ENCODE results near the gene SYNGR4. TPM values are rescaled to one million over a fixed set of nuclear protein-coding genes. Genes with fewer than 3 reads are reported as not detected.

Gene SYNGR4
- total and polyA plus RNA-seq, 9 donors: 0.17 TPM; not detected in 8

DNA sequence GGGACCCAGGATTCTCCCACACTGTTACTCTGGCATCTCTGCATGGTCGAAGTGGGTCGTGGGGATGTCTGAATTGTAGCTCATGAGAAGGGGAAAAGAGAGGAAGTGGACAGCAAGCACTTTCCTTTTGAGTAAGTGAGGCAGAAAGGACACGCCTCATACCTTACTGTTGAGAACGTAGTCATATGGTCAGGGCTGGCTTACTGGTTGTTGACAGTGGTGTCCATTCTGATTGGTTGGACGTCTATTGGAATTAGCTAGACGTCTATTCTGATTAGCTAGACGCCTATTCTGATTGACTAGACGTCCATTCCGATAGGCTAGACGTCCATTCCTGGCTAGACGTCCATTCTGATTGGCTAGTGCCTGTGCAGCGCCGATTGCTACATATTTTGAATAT lies 41.7 kb downstream of the SYNGR4 start:
- no peaks in the 10 kb centered on the region for H3K4me1 ChIP-seq (ENCODE audit: control insufficient read depth, insufficient read depth, low read length)
- 88% methylated on average over 11 of the region's 13 CpGs for WGBS (ENCODE audit: insufficient coverage)
- DNase-seq: no peak

DNA sequence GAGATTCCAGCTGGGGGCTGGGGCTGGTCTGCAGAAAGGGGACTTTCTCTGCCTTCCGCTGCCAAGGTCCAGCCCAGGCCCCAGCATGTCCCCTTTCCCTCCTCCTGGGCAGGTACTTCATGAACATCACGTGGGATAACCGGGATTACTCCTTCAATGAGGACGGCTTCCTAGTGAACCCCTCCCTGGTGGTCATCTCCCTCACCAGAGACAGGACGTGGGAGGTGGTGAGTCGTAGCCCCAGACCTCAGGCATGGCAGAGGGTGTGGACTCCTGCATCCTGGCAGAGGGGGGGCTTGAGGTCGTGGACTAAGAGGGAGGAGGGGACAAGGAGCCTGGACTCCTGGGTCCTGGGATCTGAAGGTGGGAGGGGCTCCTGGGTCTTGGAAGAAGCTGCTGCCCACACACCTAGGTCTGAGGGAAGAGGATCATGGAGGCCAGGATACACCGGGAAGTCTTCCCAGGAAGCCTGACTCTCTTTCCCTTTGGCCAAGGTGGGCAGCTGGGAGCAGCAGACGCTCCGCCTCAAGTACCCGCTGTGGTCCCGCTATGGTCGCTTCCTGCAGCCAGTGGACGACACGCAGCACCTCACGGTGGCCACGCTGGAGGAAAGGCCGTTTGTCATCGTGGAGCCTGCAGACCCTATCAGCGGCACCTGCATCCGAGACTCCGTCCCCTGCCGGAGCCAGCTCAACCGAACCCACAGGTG lies 49.9 kb downstream of the SYNGR4 start:
- Histone ChIP-seq H3K4me1 (ENCODE audit: control insufficient read depth, insufficient read depth, low read length) (no peaks in the 10 kb centered on the region), H3K9me3 (replicated peaks; ENCODE audit: control insufficient read depth, low read depth, low read length) (no peaks in the 10 kb centered on the region), H3K36me3 (ENCODE audit: control insufficient read depth, insufficient read depth, low read length) (no peaks in the 10 kb centered on the region), H3K27me3 (ENCODE audit: control insufficient read depth, insufficient read depth, low read length) (peaks cover 38% of the 10 kb centered on the region), H3K4me3 (ENCODE audit: low read length) (no peak overlapping the region), H3K27ac (ENCODE audit: low read length) (no peak overlapping the region)
- WGBS (ENCODE audit: insufficient coverage): 32% methylated on average over 19 of the region's 24 CpGs
- DNase-seq: no peak

More for the DNA sequence above, 41.7 kb downstream of the SYNGR4 start:
- Histone ChIP-seq H3K27me3 (ENCODE audit: control insufficient read depth, insufficient read depth, low read length) (no peaks in the 10 kb centered on the region), H3K36me3 (ENCODE audit: control insufficient read depth, insufficient read depth, low read length) (no peaks in the 10 kb centered on the region), H3K9me3 (replicated peaks; ENCODE audit: control insufficient read depth, low read depth, low read length) (no peaks in the 10 kb centered on the region), H3K4me3 (ENCODE audit: low read length) (no peak overlapping the region), H3K27ac (ENCODE audit: low read length) (no peak overlapping the region)

DNA sequence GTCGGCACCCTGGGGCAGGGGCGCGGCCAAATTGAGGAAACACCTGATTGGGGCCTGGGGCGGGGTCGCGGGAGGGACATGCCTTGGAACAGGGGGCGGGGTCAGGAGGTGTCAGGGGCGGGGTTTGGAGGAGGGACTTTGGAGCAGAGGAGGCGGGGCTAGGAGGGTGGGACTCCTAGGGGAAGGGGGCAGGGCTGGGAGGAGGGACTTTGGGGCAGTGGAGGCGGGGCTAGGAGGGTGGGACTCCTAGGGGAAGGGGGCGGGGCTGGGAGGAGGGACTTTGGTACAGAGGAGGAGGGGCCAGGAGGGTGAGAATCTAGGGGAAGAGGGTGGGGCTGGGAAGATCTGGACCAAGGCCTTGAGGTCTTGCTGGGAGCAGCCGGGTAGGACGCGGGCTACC lies 51.2 kb downstream of the SYNGR4 start:
- Histone ChIP-seq H3K4me3 (ENCODE audit: low read length) (no peak overlapping the region), H3K4me1 (ENCODE audit: control insufficient read depth, insufficient read depth, low read length) (no peaks in the 10 kb centered on the region), H3K27me3 (ENCODE audit: control insufficient read depth, insufficient read depth, low read length) (peaks cover 38% of the 10 kb centered on the region), H3K36me3 (ENCODE audit: control insufficient read depth, insufficient read depth, low read length) (no peaks in the 10 kb centered on the region), H3K9me3 (replicated peaks; ENCODE audit: control insufficient read depth, low read depth, low read length) (no peaks in the 10 kb centered on the region), H3K27ac (ENCODE audit: low read length) (no peak overlapping the region)
- 24% methylated on average over 9 of the region's 14 CpGs for WGBS (ENCODE audit: insufficient coverage)
- DNase-seq: peak; percentile 67

DNA sequence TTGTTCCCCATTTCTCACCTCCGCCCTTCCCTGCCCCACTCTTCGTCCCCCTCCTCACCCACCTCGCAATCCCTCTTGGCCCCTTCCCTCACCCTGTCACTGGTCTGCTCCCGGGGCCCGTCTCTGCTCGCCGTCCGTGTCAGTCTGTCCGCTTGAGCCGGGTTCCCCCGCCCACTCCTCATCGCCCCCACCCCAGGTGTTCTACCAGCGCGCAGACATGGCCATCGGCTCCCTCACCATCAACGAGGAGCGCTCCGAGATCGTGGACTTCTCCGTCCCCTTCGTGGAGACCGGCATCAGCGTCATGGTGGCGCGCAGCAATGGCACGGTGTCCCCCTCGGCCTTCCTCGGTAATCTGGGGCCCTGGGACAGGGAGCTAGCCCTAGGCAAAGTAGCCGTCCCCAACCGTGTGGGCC lies 51.6 kb downstream of the SYNGR4 start:
- DNase-seq: no peak
- Histone ChIP-seq H3K36me3 (ENCODE audit: control insufficient read depth, insufficient read depth, low read length) (no peaks in the 10 kb centered on the region), H3K4me3 (ENCODE audit: low read length) (no peak overlapping the region), H3K27ac (ENCODE audit: low read length) (no peak overlapping the region), H3K27me3 (ENCODE audit: control insufficient read depth, insufficient read depth, low read length) (peaks cover 38% of the 10 kb centered on the region), H3K9me3 (replicated peaks; ENCODE audit: control insufficient read depth, low read depth, low read length) (no peaks in the 10 kb centered on the region), H3K4me1 (ENCODE audit: control insufficient read depth, insufficient read depth, low read length) (no peaks in the 10 kb centered on the region)
- 32% methylated on average over 30 of the region's 30 CpGs for WGBS (ENCODE audit: insufficient coverage)

DNA sequence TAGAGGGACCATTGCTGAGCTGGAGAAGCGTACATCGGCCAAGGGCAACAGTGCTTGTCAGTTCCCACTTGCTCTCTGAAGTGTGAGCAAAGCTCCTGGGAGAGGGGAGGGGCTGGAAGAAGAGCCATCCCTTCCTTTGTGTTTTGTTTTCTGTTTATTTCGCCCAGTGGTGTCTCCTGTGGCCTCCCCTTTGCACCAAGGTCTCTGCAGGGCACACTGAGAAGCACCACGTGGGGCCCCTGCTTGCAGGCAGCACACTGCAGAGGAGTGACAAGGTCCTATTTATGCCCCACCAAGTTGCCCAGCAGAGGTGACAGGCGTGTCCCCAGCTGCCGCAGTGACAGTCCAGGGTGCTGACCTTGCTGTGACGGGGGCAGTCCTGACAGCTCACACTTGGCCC lies 53.3 kb downstream of the SYNGR4 start:
- Histone ChIP-seq H3K36me3 (ENCODE audit: control insufficient read depth, insufficient read depth, low read length) (no peaks in the 10 kb centered on the region), H3K4me3 (ENCODE audit: low read length) (no peak overlapping the region), H3K9me3 (replicated peaks; ENCODE audit: control insufficient read depth, low read depth, low read length) (no peaks in the 10 kb centered on the region), H3K27ac (ENCODE audit: low read length) (no peak overlapping the region), H3K4me1 (ENCODE audit: control insufficient read depth, insufficient read depth, low read length) (no peaks in the 10 kb centered on the region), H3K27me3 (ENCODE audit: control insufficient read depth, insufficient read depth, low read length) (peaks cover 38% of the 10 kb centered on the region)
- DNase-seq: no peak
- WGBS (ENCODE audit: insufficient coverage): 56% methylated on average over 4 of the region's 7 CpGs

DNA sequence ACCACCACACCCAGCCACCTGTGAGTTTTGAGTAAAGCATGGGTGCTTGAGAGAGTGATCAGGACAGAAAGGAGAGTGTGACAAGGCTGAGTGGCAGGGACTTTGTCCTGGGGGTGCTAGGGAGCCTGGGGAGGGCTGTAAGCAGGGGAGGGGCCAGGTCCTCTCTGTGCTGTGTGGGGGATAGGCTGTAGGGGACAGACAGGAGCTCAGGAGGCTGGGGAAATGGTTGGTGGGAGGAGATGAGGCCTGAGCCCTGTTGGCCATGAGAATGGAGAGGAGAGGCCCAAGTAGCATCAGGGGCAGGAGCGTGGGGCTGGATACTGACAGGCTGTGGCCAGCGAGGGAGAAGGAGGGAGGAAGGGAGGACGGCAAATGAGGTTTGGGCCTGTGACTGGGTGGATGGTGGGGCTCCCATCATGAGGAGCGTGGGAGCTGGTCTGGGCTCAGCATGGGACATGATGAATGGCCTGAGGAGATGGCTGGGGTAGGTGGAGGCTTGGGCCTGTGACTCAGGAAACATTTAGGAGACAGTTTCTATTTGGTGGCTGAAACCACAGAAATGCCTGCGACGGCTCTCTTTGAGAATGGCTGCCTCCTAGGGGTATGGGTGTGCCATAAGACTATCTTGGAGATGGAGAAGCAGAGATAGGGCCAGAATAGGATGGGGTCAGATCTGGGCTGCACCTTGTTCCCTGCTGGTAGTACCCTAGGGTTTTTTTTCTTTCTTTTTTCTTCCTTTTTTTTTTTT lies 54.3 kb downstream of the SYNGR4 start:
- no peak overlapping the region for H3K4me3 ChIP-seq (ENCODE audit: low read length)
- H3K4me1 ChIP-seq (ENCODE audit: control insufficient read depth, insufficient read depth, low read length): no peaks in the 10 kb centered on the region
- no peaks in the 10 kb centered on the region for H3K9me3 ChIP-seq (replicated peaks; ENCODE audit: control insufficient read depth, low read depth, low read length)
- no peak for DNase-seq
- WGBS (ENCODE audit: insufficient coverage): 72% methylated on average over 6 of the region's 6 CpGs
- no peaks in the 10 kb centered on the region for H3K36me3 ChIP-seq (ENCODE audit: control insufficient read depth, insufficient read depth, low read length)
- H3K27ac ChIP-seq (ENCODE audit: low read length): no peak overlapping the region
- peaks cover 37% of the 10 kb centered on the region for H3K27me3 ChIP-seq (ENCODE audit: control insufficient read depth, insufficient read depth, low read length)

DNA sequence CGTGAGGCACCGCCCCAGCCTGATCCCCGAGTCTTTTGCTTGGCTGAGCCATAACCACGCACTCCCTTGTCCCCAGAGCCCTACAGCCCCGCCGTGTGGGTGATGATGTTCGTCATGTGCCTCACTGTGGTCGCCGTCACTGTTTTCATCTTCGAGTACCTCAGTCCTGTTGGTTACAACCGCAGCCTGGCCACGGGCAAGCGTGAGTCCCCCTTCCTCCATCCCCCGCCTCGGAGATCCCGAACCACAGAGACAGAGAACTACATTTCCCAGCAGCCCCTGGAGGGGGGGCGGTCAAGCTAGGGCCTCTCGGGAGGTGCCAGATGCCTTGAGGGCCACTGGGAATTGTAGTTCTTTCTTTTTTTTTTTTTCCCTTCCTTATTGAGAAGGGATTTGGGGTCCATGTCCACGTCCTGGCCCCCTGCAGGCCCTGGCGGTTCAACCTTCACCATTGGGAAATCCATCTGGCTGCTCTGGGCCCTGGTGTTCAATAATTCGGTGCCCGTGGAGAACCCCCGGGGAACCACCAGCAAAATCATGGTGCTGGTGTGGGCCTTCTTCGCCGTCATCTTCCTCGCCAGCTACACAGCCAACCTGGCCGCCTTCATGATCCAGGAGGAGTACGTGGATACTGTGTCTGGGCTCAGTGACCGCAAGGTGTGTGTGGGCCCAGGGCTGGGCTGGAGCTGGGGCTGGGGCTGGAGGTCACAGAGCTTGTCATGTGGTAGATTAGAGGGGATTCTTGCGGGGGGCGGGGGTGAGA lies 55.2 kb downstream of the SYNGR4 start:
- H3K27me3 ChIP-seq (ENCODE audit: control insufficient read depth, insufficient read depth, low read length): peaks cover 28% of the 10 kb centered on the region
- peak; percentile 70 for DNase-seq
- H3K9me3 ChIP-seq (replicated peaks; ENCODE audit: control insufficient read depth, low read depth, low read length): no peaks in the 10 kb centered on the region
- H3K4me3 ChIP-seq (ENCODE audit: low read length): no peak overlapping the region
- H3K36me3 ChIP-seq (ENCODE audit: control insufficient read depth, insufficient read depth, low read length): no peaks in the 10 kb centered on the region
- H3K4me1 ChIP-seq (ENCODE audit: control insufficient read depth, insufficient read depth, low read length): no peaks in the 10 kb centered on the region
- no peak overlapping the region for H3K27ac ChIP-seq (ENCODE audit: low read length)
- WGBS (ENCODE audit: insufficient coverage): 71% methylated on average over 19 of the region's 31 CpGs

DNA sequence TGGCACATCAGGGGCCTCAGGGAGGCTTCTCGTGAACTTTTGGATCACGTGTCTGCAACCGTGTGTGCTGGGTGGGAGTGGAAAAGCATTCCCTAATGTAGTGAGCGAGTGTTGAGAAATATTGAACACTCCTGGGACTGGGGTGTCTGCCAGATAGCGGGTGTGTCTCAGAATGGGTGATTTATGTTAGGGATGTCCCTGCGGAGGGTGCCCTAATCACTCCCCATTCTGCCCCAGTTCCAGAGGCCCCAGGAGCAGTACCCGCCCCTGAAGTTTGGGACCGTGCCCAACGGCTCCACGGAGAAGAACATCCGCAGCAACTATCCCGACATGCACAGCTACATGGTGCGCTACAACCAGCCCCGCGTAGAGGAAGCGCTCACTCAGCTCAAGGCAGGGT lies 57.4 kb downstream of the SYNGR4 start:
- Histone ChIP-seq H3K4me3 (ENCODE audit: low read length) (no peak overlapping the region), H3K4me1 (ENCODE audit: control insufficient read depth, insufficient read depth, low read length) (no peaks in the 10 kb centered on the region), H3K36me3 (ENCODE audit: control insufficient read depth, insufficient read depth, low read length) (no peaks in the 10 kb centered on the region), H3K27ac (ENCODE audit: low read length) (no peak overlapping the region), H3K9me3 (replicated peaks; ENCODE audit: control insufficient read depth, low read depth, low read length) (no peaks in the 10 kb centered on the region), H3K27me3 (ENCODE audit: control insufficient read depth, insufficient read depth, low read length) (peaks cover 6% of the 10 kb centered on the region)
- DNase-seq: no peak
- 64% methylated on average over 13 of the region's 16 CpGs for WGBS (ENCODE audit: insufficient coverage)

DNA sequence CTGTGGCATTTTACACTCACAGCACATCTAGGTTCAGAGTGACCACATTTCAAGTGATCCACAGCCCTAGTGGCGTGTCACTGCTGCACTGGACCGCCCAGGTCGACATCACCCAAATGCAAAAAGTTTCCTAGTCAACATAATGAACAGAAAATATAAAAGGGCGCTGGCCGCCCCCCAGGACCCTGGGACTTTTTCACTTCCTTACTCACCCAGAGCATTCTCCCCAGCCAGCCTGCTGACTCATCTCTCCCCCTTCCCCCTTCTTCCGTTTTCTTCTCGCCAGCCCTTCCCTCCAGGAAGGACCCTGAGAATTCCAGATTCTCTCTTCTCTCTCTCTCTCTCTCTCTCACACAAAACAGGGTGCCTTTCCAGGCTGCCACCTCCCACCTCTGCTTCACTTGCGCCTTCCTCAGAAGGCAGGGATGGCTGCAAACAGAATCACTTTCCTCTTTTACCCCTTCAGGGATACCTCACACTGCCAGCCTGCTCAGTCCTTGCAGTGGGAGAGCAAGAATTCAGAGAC lies 60.6 kb downstream of the SYNGR4 start:
- H3K27ac ChIP-seq (ENCODE audit: low read length): no peak overlapping the region
- no peak overlapping the region for H3K4me3 ChIP-seq (ENCODE audit: low read length)
- no peaks in the 10 kb centered on the region for H3K36me3 ChIP-seq (ENCODE audit: control insufficient read depth, insufficient read depth, low read length)
- H3K9me3 ChIP-seq (replicated peaks; ENCODE audit: control insufficient read depth, low read depth, low read length): no peaks in the 10 kb centered on the region
- DNase-seq: peak; percentile 59
- WGBS (ENCODE audit: insufficient coverage): 45% methylated on average over 7 of the region's 8 CpGs
- no peaks in the 10 kb centered on the region for H3K27me3 ChIP-seq (ENCODE audit: control insufficient read depth, insufficient read depth, low read length)
- H3K4me1 ChIP-seq (ENCODE audit: control insufficient read depth, insufficient read depth, low read length): no peaks in the 10 kb centered on the region

Measured in muscle of leg (tissue), 11 donors.